LoVo (cell line): Measurements from ENCODE around the gene TAPBP.
"Not testable (repeated sequence)": the region's sequence is repeated elsewhere in the genome, so short reads cannot be mapped to it uniquely, and the experiment has no call there.

Experiments used
- DNase-seq: peaks from one replicate; pipeline ENCODE4 v3.0.0-alpha.2; 2016; ENCODE audit warnings: low spot score

TAPBP gene

GRCh38 chr6:33313709-33314514 is at the start of gene TAPBP:
Gene TAPBP, minus strand, starts transcription at chr6:33314078. Its CDS starts 37 bp downstream, at chr6:33314041.
- peak; percentile 64 for DNase-seq

- DNase-seq = not testable (repeated sequence)
Measured at GRCh38 chr6:33363486-33363885, 49.6 kb upstream of the TAPBP start.

GRCh38 chr6:33359331-33359730 is 45.5 kb upstream of the TAPBP start:
- DNase-seq = no peak

GRCh38 chr6:33357160-33357871 is 43.4 kb upstream of the TAPBP start:
- DNase-seq = not testable (repeated sequence)

- DNase-seq = no peak
Measured at GRCh38 chr6:33356295-33356694, 42.4 kb upstream of the TAPBP start.

GRCh38 chr6:33355860-33356259 is 42.0 kb upstream of the TAPBP start:
- DNase-seq = not testable (repeated sequence)

- DNase-seq = no peak
Measured at GRCh38 chr6:33347816-33348215, 33.9 kb upstream of the TAPBP start.

GRCh38 chr6:33346972-33347371 is 33.1 kb upstream of the TAPBP start:
- not testable (repeated sequence) for DNase-seq

- peak; percentile 91 for DNase-seq
Measured at GRCh38 chr6:33344701-33345697, 31.1 kb upstream of the TAPBP start.

- no peak for DNase-seq
Measured at GRCh38 chr6:33343953-33344611, 30.2 kb upstream of the TAPBP start.

GRCh38 chr6:33343606-33343952 is 29.7 kb upstream of the TAPBP start:
- not testable (repeated sequence) for DNase-seq

GRCh38 chr6:33339193-33339592 is 25.3 kb upstream of the TAPBP start:
- no peak for DNase-seq

- DNase-seq = no peak
Measured at GRCh38 chr6:33336495-33336894, 22.6 kb upstream of the TAPBP start.

- no peak for DNase-seq
Measured at GRCh38 chr6:33335916-33336315, 22.0 kb upstream of the TAPBP start.

- DNase-seq = no peak
Measured at GRCh38 chr6:33333666-33334065, 19.8 kb upstream of the TAPBP start.

GRCh38 chr6:33330736-33331135 is 16.9 kb upstream of the TAPBP start:
- no peak for DNase-seq

- DNase-seq = no peak
Measured at GRCh38 chr6:33329058-33329457, 15.2 kb upstream of the TAPBP start.

- no peak for DNase-seq
Measured at GRCh38 chr6:33324125-33324524, 10.2 kb upstream of the TAPBP start.

- DNase-seq = no peak
Measured at GRCh38 chr6:33323623-33323948, 9.7 kb upstream of the TAPBP start.

- no peak for DNase-seq
Measured at GRCh38 chr6:33321227-33321626, 7.3 kb upstream of the TAPBP start.

- DNase-seq = no peak
Measured at GRCh38 chr6:33320315-33321181, 6.7 kb upstream of the TAPBP start.
